ENCODE results near the gene ADAM12. TPM values are rescaled to one million over a fixed set of nuclear protein-coding genes. Genes with fewer than 3 reads are reported as not detected.

The ADAM12 gene
- polyA plus RNA-seq, 3 donors = 0.05 TPM; not detected in 2

DNA sequence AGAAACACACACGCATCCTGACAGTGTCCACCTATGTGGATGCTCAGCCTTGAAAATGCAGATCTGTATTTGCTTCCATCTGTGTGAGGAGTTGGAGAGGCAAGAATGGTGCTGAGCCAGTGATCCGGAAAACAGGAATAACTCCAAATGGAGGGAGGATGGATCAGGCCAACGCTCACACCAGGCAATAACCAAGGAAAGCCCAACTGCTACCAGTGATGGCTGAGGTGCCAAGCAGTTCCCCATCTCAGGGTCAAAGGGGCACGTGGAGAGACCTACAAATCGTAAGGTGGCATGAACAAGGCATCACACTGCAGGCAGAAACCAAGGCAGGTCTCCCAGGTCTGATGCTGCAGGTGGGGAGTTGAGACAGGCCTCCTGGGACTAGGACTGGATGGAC lies 153.6 kb downstream of the ADAM12 start:
- H3K27ac ChIP-seq (ENCODE audit: low read depth in 1 of 2, low read length in 2 of 2) = no peak overlapping the region
- no peak overlapping the region for H3K4me3 ChIP-seq (replicated peaks in 1 of 3; ENCODE audit: low read depth in 2 of 3, low read length in 3 of 3)
- no peaks in the 10 kb centered on the region for H3K79me2 ChIP-seq (ENCODE audit: insufficient read depth, low read length)
- H3K4me2 ChIP-seq (replicated peaks; ENCODE audit: extremely low read depth, low read length, poor library complexity, severe bottlenecking) = no peak overlapping the region
- no peaks in the 10 kb centered on the region for H3K4me1 ChIP-seq (ENCODE audit: control insufficient read depth in 1 of 2, insufficient read depth in 2 of 2, low read length in 2 of 2)
- H3K27ac Mint-ChIP-seq = no peak overlapping the region
- peaks cover 0 to 1% (median 1%) of the 10 kb centered on the region in 3 donors for H3K27me3 Mint-ChIP-seq (ENCODE audit: low read depth in 3 of 3)
- intact Hi-C loops (cut with micrococcal nuclease) = loop anchor here in 1 of 2 donors (10.0 kb wide), 1 partner anchor 1530 kb away; no protein-coding TSS in a partner anchor
- H4K20me1 ChIP-seq (ENCODE audit: insufficient read depth, low read length) = no peaks in the 10 kb centered on the region
- H3K9ac ChIP-seq (ENCODE audit: insufficient read depth, low read length, poor library complexity, severe bottlenecking) = no peak overlapping the region
- peaks cover 0 to 4% (median 2%) of the 10 kb centered on the region in 7 donors for H3K9me3 Mint-ChIP-seq
- H3K4me3 Mint-ChIP-seq = no peak overlapping the region
- H2AFZ ChIP-seq (ENCODE audit: insufficient read depth, low read depth, low read length, poor library complexity, severe bottlenecking) = no peak overlapping the region
- WGBS (ENCODE audit: insufficient coverage) = 89% methylated on average over 5 of the region's 5 CpGs
- no peaks in the 10 kb centered on the region for H3K36me3 Mint-ChIP-seq
- no peak for DNase-seq
- no peaks in the 10 kb centered on the region for H3K36me3 ChIP-seq (replicated peaks in 1 of 2; ENCODE audit: control insufficient read depth in 1 of 2, insufficient read depth in 2 of 2, low read length in 2 of 2)
- H3K4me1 Mint-ChIP-seq = no peaks in the 10 kb centered on the region
- TF ChIP-seq, protein P1, sequence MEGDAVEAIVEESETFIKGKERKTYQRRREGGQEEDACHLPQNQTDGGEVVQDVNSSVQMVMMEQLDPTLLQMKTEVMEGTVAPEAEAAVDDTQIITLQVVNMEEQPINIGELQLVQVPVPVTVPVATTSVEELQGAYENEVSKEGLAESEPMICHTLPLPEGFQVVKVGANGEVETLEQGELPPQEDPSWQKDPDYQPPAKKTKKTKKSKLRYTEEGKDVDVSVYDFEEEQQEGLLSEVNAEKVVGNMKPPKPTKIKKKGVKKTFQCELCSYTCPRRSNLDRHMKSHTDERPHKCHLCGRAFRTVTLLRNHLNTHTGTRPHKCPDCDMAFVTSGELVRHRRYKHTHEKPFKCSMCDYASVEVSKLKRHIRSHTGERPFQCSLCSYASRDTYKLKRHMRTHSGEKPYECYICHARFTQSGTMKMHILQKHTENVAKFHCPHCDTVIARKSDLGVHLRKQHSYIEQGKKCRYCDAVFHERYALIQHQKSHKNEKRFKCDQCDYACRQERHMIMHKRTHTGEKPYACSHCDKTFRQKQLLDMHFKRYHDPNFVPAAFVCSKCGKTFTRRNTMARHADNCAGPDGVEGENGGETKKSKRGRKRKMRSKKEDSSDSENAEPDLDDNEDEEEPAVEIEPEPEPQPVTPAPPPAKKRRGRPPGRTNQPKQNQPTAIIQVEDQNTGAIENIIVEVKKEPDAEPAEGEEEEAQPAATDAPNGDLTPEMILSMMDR (IDR thresholded peaks at IDR 0.05) = no peak
- H3K27me3 ChIP-seq (ENCODE audit: control insufficient read depth in 2 of 2, insufficient read depth in 2 of 2, low read length in 2 of 2) = no peaks in the 10 kb centered on the region
- no peaks in the 10 kb centered on the region for H3K9me3 ChIP-seq (replicated peaks in 1 of 2; ENCODE audit: control insufficient read depth in 1 of 2, insufficient read depth in 1 of 2, low read length in 2 of 2)

DNA sequence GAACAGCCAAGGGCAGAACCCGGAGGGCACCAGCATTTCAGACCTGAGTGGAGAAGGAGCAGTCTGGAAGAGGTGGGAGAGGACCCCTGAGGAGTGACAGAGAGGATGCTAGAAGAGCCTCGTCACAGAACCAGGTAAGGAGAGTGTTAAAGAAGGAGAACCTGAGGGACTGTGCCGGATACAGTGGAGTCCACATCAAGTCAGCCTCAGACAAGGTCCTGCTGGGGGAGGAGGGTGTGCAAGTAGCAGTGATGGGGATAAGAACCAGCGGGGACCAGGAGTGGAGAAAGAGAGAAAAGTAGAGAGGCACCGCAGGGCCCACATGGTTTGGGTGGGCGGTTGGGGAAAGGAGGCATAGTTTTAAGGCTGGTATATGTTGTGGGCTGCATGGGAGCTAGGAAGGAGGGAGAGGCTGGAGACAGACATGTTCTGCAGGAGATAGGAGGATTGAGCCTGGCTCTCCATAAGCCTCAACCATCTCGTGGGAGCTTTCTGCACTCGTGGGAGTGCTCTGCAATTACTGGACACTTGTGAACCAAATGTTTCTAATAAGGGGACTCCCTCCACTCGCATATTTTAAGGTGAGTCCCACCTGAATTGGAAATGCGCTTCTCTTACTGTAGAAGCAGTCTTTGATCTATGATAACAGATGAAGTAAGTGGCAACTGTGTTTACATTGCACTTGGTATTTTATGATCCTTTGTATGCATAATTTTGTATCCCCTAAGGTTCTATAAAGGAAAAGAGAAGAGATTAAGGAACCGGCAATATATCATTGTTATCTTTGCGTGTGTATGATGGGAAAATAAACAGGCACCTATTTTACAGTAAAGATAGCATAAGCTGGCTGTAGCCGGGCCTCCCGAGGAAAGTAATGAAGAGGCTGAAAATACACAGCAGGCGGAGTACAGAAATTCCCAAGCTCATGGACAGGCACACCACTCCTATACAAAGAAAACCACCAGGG lies 154.8 kb downstream of the ADAM12 start:
- Histone ChIP-seq H3K4me2 (replicated peaks; ENCODE audit: extremely low read depth, low read length, poor library complexity, severe bottlenecking) (no peak overlapping the region), H3K27me3 (ENCODE audit: control insufficient read depth in 2 of 2, insufficient read depth in 2 of 2, low read length in 2 of 2) (no peaks in the 10 kb centered on the region), H3K9ac (ENCODE audit: insufficient read depth, low read length, poor library complexity, severe bottlenecking) (no peak overlapping the region), H3K9me3 (replicated peaks in 1 of 2; ENCODE audit: control insufficient read depth in 1 of 2, insufficient read depth in 1 of 2, low read length in 2 of 2) (no peaks in the 10 kb centered on the region), H3K4me3 (replicated peaks in 1 of 3; ENCODE audit: low read depth in 2 of 3, low read length in 3 of 3) (no peak overlapping the region), H3K79me2 (ENCODE audit: insufficient read depth, low read length) (no peaks in the 10 kb centered on the region), H3K36me3 (replicated peaks in 1 of 2; ENCODE audit: control insufficient read depth in 1 of 2, insufficient read depth in 2 of 2, low read length in 2 of 2) (no peaks in the 10 kb centered on the region), H4K20me1 (ENCODE audit: insufficient read depth, low read length) (no peaks in the 10 kb centered on the region), H3K4me1 (ENCODE audit: control insufficient read depth in 1 of 2, insufficient read depth in 2 of 2, low read length in 2 of 2) (no peaks in the 10 kb centered on the region), H2AFZ (ENCODE audit: insufficient read depth, low read depth, low read length, poor library complexity, severe bottlenecking) (no peak overlapping the region), H3K27ac (ENCODE audit: low read depth in 1 of 2, low read length in 2 of 2) (no peak overlapping the region)
- TF ChIP-seq, protein P1 (IDR thresholded peaks at IDR 0.05) = no peak
- H3K36me3 Mint-ChIP-seq = no peaks in the 10 kb centered on the region
- peaks cover 0 to 2% (median 1%) of the 10 kb centered on the region in 3 donors for H3K27me3 Mint-ChIP-seq (ENCODE audit: low read depth in 3 of 3)
- H3K4me3 Mint-ChIP-seq = no peak overlapping the region
- H3K9me3 Mint-ChIP-seq = peaks cover 0 to 4% (median 2%) of the 10 kb centered on the region in 7 donors
- peak overlapping the region in 2 of 7 donors; percentile 27 to 34 for H3K27ac Mint-ChIP-seq
- no peak for DNase-seq
- no peaks in the 10 kb centered on the region for H3K4me1 Mint-ChIP-seq
- intact Hi-C loops (cut with micrococcal nuclease) = loop anchor here in 1 of 2 donors (10.0 kb wide), 1 partner anchor 1531 kb away; no protein-coding TSS in a partner anchor
- 91% methylated on average over 9 of the region's 15 CpGs for WGBS (ENCODE audit: insufficient coverage)
